OCI-M1 (cell line): ENCODE data around the gene DHX35.
A peak's percentile ranks its signal among the peaks of the same experiment; 100 is the strongest.

Experiments used
- DNase-seq: peaks from one replicate; lab custom pipeline; 2025; lab: John Stamatoyannopoulos, UW

Gene DHX35

GRCh38 chr20:38941726-38942389 lies 20.3 kb upstream of the DHX35 start:
- no peak for DNase-seq

- peak; percentile 61 for DNase-seq
Observed at GRCh38 chr20:38945012-38945411, 17.1 kb upstream of the DHX35 start.

GRCh38 chr20:38946836-38947235 lies 15.3 kb upstream of the DHX35 start:
- DNase-seq: no peak

GRCh38 chr20:38947931-38948362 lies 14.2 kb upstream of the DHX35 start:
- peak; percentile 97 for DNase-seq

- no peak for DNase-seq
Observed at GRCh38 chr20:38950254-38950653, 11.9 kb upstream of the DHX35 start.

GRCh38 chr20:38951611-38952010 lies 10.5 kb upstream of the DHX35 start:
- no peak for DNase-seq

GRCh38 chr20:38952153-38952552 lies 10.0 kb upstream of the DHX35 start:
- no peak for DNase-seq

- no peak for DNase-seq
Observed at GRCh38 chr20:38953630-38954340, 8.4 kb upstream of the DHX35 start.

- no peak for DNase-seq
Observed at GRCh38 chr20:38957235-38957876, 4.8 kb upstream of the DHX35 start.

- no peak for DNase-seq
Observed at GRCh38 chr20:38957915-38958485, 4.1 kb upstream of the DHX35 start.

GRCh38 chr20:38960187-38960687 lies 1.9 kb upstream of the DHX35 start:
- peak; percentile 24 for DNase-seq

- DNase-seq: peak; percentile 68
Observed at GRCh38 chr20:38961530-38962043, 557 bp upstream of the DHX35 start.

GRCh38 chr20:38962928-38963401 lies 821 bp downstream of the DHX35 start:
- peak; percentile 71 for DNase-seq

GRCh38 chr20:38963745-38964144 lies 1.6 kb downstream of the DHX35 start:
- no peak for DNase-seq

GRCh38 chr20:38965264-38965663 lies 3.1 kb downstream of the DHX35 start:
- no peak for DNase-seq

GRCh38 chr20:38968090-38968489 lies 5.9 kb downstream of the DHX35 start:
- DNase-seq: no peak

GRCh38 chr20:38969708-38970107 lies 7.6 kb downstream of the DHX35 start:
- no peak for DNase-seq

- DNase-seq: no peak
Observed at GRCh38 chr20:38970302-38970701, 8.2 kb downstream of the DHX35 start.

- DNase-seq: no peak
Observed at GRCh38 chr20:38973107-38973506, 11.0 kb downstream of the DHX35 start.

GRCh38 chr20:38973645-38974044 lies 11.5 kb downstream of the DHX35 start:
- DNase-seq: no peak

- peak; percentile 18 for DNase-seq
Observed at GRCh38 chr20:38975539-38976120, 13.5 kb downstream of the DHX35 start.

- no peak for DNase-seq
Observed at GRCh38 chr20:38979434-38979833, 17.3 kb downstream of the DHX35 start.
